ENCODE results near the gene LRIG1.

The LRIG1 gene

GRCh38 chr3:66465587-66465986 lies 35.2 kb downstream of the LRIG1 start:
- Histone ChIP-seq H3K27me3 (replicated peaks; ENCODE audit: insufficient read depth, low read length) (no peaks in the 10 kb centered on the region), H3K9me3 (replicated peaks; ENCODE audit: insufficient read depth, low read length) (no peaks in the 10 kb centered on the region), H4K20me1 (ENCODE audit: insufficient read depth, low read length) (no peaks in the 10 kb centered on the region), H3K9me2 (replicated peaks; ENCODE audit: insufficient read depth, low read length) (no peaks in the 10 kb centered on the region), H3K27ac (ENCODE audit: low read length) (no peak overlapping the region), H3K4me2 (ENCODE audit: low read depth, low read length) (no peak overlapping the region), H2AFZ (ENCODE audit: low read length) (no peak overlapping the region), H3K4me3 (ENCODE audit: low read length) (no peak overlapping the region), H3K36me3 (replicated peaks; ENCODE audit: insufficient read depth, low read length) (no peaks in the 10 kb centered on the region), H3F3A (ENCODE audit: insufficient read depth, low read length) (no peaks in the 10 kb centered on the region), H3K79me2 (ENCODE audit: low read length) (peaks cover 95% of the 10 kb centered on the region), H3K4me1 (ENCODE audit: low read length) (peaks cover 18% of the 10 kb centered on the region), H3K9ac (ENCODE audit: low read length) (no peak overlapping the region)
- TF ChIP-seq, protein P1, sequence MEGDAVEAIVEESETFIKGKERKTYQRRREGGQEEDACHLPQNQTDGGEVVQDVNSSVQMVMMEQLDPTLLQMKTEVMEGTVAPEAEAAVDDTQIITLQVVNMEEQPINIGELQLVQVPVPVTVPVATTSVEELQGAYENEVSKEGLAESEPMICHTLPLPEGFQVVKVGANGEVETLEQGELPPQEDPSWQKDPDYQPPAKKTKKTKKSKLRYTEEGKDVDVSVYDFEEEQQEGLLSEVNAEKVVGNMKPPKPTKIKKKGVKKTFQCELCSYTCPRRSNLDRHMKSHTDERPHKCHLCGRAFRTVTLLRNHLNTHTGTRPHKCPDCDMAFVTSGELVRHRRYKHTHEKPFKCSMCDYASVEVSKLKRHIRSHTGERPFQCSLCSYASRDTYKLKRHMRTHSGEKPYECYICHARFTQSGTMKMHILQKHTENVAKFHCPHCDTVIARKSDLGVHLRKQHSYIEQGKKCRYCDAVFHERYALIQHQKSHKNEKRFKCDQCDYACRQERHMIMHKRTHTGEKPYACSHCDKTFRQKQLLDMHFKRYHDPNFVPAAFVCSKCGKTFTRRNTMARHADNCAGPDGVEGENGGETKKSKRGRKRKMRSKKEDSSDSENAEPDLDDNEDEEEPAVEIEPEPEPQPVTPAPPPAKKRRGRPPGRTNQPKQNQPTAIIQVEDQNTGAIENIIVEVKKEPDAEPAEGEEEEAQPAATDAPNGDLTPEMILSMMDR (IDR thresholded peaks at IDR 0.05; ENCODE audit: low read length), result no peak
- TF ChIP-seq EZH2phosphoT487 (IDR thresholded peaks at IDR 0.05; ENCODE audit: low read length) (no peak), EZH2 (optimal IDR thresholded peaks at IDR 0.05; ENCODE audit: low read depth, low read length) (no peak)
- DNase-seq, result no peak

DNA sequence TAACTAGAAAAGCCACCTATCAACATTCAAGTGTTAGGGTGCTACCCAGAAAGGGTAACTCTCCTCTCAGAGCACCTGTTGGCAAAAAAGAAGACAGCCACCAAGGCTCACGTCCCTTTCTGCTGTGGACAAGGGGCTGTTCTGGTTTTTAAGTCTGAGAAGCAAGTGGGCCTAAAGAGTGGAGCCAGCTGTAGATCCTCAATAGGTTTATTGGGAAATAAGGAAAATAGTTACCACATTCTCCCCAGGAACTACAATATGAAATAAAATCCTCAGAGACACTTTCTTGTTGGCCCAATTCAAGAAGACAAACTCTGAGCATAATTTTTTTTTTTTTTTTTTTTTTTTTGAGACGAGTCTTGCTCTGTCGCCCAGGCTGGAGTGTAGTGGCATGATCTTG lies 35.8 kb downstream of the LRIG1 start:
- Histone ChIP-seq H3K4me1 (ENCODE audit: low read length) (peaks cover 13% of the 10 kb centered on the region), H3K9me2 (replicated peaks; ENCODE audit: insufficient read depth, low read length) (no peaks in the 10 kb centered on the region), H3K27me3 (replicated peaks; ENCODE audit: insufficient read depth, low read length) (no peaks in the 10 kb centered on the region), H3K79me2 (ENCODE audit: low read length) (peaks cover 95% of the 10 kb centered on the region), H4K20me1 (ENCODE audit: insufficient read depth, low read length) (no peaks in the 10 kb centered on the region), H3F3A (ENCODE audit: insufficient read depth, low read length) (no peaks in the 10 kb centered on the region), H3K9ac (ENCODE audit: low read length) (no peak overlapping the region), H3K4me2 (ENCODE audit: low read depth, low read length) (no peak overlapping the region), H3K27ac (ENCODE audit: low read length) (no peak overlapping the region), H3K36me3 (replicated peaks; ENCODE audit: insufficient read depth, low read length) (no peaks in the 10 kb centered on the region), H2AFZ (ENCODE audit: low read length) (no peak overlapping the region), H3K9me3 (replicated peaks; ENCODE audit: insufficient read depth, low read length) (no peaks in the 10 kb centered on the region), H3K4me3 (ENCODE audit: low read length) (no peak overlapping the region)
- TF ChIP-seq EZH2 (optimal IDR thresholded peaks at IDR 0.05; ENCODE audit: low read depth, low read length) (no peak), EZH2phosphoT487 (IDR thresholded peaks at IDR 0.05; ENCODE audit: low read length) (no peak)
- TF ChIP-seq, protein P1 (IDR thresholded peaks at IDR 0.05; ENCODE audit: low read length), result no peak
- DNase-seq, result no peak

- Histone ChIP-seq H3K27ac (ENCODE audit: low read length) (no peak overlapping the region), H3K9me3 (replicated peaks; ENCODE audit: insufficient read depth, low read length) (no peaks in the 10 kb centered on the region), H3K9ac (ENCODE audit: low read length) (no peak overlapping the region), H4K20me1 (ENCODE audit: insufficient read depth, low read length) (no peaks in the 10 kb centered on the region), H3K4me1 (ENCODE audit: low read length) (peaks cover 8% of the 10 kb centered on the region), H3K9me2 (replicated peaks; ENCODE audit: insufficient read depth, low read length) (no peaks in the 10 kb centered on the region), H3K4me3 (ENCODE audit: low read length) (no peak overlapping the region), H3K27me3 (replicated peaks; ENCODE audit: insufficient read depth, low read length) (no peaks in the 10 kb centered on the region), H3F3A (ENCODE audit: insufficient read depth, low read length) (no peaks in the 10 kb centered on the region), H3K4me2 (ENCODE audit: low read depth, low read length) (no peak overlapping the region), H2AFZ (ENCODE audit: low read length) (no peak overlapping the region), H3K36me3 (replicated peaks; ENCODE audit: insufficient read depth, low read length) (no peaks in the 10 kb centered on the region), H3K79me2 (ENCODE audit: low read length) (peaks cover 93% of the 10 kb centered on the region)
- no peak for DNase-seq
- TF ChIP-seq EZH2phosphoT487 (IDR thresholded peaks at IDR 0.05; ENCODE audit: low read length) (no peak), EZH2 (optimal IDR thresholded peaks at IDR 0.05; ENCODE audit: low read depth, low read length) (no peak)
- TF ChIP-seq, protein P1 (IDR thresholded peaks at IDR 0.05; ENCODE audit: low read length), result no peak
Observed at GRCh38 chr3:66464512-66464894, 36.3 kb downstream of the LRIG1 start.

Data from MM.1S (cell line).